NCI-H82 treated with DMSO at 0.1 percent for 48 hours (cell line): ENCODE data around the gene TJP3.

Source experiments
- DNase-seq: peaks from one replicate; lab custom pipeline; 2025; ENCODE audit not compliant: unreplicated experiment; lab: John Stamatoyannopoulos, UW

Gene TJP3

DNA sequence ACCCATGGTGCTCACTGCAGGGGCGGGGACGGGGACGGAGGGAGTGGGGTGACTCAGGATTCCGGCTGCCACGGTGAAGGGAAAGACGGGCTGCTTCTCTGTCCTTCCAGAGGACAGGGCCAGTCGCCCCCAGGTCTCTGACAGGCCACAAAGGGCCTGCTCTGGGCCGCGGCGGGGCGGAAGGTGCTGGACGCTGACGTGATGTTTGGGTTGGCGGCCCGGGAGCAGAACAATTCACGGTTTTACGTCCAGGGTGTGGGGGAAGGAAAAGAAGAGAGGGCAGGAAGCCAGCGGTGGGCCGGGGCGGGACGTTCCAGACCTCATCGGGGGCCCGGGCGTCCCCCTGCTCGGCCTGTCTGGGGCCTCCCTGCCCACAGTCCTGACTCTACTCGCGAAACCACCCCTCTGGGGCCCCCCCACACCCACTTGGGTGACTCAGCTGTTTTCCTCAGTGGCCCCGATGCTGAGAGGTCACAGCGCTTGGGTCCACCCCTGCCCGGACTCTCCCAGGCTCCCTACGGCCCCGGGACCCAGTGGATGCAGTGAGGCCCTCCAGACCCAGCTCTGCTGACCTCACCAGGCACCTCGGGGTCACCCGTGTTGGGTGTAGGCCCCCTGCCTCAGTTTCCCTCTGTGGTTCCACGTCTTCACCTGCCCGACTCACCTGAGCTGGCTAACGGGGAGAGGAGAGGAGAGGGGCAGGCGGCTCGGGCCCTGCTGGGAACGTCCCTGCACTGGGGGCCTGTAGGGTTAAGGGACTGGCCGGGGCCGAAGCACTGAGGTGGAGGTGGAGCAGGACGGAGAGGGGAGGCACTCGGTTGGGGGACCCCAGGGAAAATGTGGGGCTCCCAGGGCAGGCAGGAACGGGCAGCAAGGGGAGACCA is 37.1 kb upstream of the TJP3 start:
- no peak for DNase-seq

- DNase-seq = no peak
Measured at GRCh38 chr19:3671680-3672574, 36.3 kb upstream of the TJP3 start.

GRCh38 chr19:3672575-3672948 is 35.6 kb upstream of the TJP3 start:
- no peak for DNase-seq

DNA sequence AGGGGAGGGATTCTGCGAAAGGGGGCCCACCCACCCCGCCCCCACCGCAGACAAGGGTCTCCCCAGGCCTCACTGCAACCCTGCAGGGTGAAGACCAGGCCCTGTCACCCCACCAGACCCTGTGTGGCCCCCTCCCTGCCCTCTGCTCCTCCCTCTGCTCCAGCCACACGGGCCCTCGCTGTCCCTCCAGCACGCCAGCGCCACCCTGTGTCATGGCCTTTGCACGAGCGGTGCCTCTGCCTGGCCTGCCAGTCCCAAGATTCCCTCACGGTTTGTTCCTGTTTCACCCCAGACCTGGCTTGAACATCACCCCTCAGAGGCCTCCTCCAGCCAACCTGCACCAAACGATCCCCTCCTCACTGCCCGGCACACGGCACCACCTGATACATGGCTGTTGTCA is 35.2 kb upstream of the TJP3 start:
- DNase-seq = no peak

DNA sequence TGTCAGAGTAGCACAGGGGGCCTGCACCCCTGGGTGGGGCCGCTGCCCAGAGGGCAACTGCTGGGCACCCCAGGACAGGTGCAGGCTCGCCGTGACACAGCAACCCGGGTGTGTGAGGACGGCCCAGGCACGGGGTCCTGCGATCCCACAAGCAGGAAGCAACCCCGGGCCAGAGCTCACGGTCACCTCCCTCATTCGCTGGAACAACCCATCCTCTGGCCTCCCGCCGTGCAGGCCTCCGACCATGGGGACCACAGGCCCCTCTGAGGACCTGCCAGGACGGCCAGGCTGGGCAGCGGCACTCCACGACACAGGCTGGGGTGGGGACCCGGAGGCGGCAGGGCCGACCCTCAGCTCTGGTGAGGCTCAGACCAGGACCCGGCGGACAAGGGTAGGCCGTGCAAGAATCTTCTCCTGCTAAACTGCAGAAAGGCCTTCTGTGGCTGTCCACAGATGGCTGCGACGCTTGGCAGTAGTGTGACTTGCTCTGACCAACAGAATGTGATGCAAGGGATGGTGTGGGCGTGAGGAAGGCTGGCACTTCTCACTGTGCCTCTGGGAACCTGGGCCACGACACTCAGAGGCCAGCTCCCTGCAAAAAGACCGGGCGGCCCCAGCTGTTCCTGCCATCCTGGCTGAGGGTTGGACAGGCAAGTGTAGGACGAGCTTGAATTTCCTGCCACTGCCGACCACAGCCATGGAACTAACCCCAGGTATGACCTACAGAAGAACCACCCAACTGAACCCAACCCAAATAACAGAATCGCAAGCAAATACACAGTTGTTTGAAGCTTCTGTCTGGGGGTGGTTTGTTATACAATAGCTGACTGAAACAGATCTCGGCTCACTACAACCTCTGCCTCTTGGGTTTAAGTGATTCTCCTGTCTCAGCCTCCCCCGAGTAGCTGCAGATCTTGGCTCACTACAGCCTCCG is 34.4 kb upstream of the TJP3 start:
- no peak for DNase-seq

- DNase-seq = no peak
Measured at GRCh38 chr19:3674784-3675543, 33.2 kb upstream of the TJP3 start.

DNA sequence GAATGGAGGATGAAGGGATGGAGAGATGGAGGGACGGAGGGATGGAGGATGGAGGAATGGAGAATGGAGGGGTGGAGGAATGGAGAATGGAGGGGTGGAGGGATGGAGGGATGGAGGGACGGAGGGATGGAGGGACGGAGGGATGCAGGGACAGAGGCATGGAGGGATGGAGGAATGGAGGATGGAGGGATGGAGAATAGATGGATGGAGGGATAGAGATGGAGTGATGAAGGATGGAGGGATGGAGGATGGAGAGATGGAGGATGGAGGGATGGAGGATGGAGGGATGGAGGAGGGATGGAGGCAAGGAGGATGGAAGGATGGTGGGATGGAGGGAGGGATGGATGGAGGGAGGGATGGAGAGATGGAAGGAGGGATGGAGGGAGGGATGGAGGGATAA is 30.0 kb upstream of the TJP3 start:
- DNase-seq = no peak

DNA sequence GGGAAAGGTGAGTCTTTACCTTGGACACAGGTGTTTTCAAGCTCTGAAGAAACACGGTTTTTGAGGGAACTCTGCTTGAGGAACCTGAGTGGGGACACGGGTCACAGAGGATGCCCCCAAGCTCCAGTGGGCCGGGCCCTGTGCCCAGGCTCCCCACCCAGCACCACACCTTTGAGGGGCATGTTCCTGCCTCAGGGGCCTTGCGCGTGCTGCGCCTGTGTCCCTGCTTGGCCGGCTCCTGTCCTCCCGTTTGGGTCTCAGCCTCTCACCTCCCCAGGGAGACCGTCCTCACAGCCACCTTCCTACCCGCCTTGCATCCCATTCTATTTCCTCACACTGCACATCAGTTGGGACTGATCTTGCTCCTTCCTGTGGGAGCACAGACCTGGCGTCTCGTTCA is 29.0 kb upstream of the TJP3 start:
- DNase-seq = no peak

DNA sequence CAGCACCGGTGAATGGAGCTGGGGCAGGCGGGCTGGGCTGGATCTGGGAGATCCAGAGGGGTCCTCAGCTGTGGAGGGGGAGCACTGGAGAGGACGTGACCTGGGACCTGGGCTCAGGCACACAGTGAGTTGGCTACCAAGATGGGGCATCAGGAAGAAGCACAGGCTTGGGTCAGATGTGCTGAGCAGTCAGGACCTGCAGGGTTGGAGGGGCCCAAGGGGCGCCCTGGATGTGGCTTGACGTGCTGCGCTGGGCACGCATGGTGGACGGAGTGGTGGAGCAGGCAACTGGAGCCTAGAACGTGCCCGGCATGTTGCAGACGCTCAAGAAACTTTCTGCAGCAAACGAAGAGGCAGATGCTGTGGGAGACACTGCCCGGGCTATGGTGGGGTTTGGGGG is 28.6 kb upstream of the TJP3 start:
- no peak for DNase-seq

DNA sequence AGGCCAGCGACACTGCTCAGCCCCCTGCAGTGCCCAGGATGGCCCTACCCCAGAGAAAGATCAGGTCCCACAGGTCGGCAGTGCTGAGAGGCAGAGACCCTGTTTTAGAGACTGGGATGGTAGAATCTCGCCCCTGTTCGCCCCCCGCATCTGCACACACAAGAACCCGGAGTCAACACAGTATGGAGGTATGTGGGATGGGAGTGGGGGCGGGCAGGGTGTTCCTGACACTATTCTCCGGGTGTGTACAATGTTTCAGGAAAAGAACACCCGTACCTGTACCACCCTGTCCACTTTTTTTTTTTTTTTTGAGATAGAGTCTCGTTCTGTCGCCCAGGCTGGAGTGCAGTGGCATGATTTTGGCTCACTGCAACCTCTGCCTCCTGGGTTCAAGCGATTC is 27.2 kb upstream of the TJP3 start:
- DNase-seq = no peak

DNA sequence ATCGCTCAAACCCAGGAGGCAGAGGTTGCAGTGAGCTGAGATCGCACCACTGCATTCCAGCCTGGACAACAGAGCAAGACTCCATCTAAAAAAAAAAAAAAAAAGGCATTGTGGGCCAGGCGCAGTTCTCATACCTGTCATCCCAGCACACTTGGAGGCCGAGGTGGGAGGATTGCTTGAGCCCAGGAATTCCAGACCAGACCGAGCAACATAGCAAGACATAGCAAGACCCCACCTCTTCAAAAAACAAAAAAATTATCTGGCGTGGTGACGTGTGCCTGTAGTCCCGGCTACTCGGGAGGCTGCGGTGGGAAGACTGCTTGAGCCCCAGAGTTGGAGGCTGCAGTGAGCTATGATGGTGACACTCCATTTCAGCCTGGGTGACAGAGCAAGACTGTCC is 25.9 kb upstream of the TJP3 start:
- DNase-seq = no peak

GRCh38 chr19:3682741-3683404 is 25.3 kb upstream of the TJP3 start:
- no peak for DNase-seq

DNA sequence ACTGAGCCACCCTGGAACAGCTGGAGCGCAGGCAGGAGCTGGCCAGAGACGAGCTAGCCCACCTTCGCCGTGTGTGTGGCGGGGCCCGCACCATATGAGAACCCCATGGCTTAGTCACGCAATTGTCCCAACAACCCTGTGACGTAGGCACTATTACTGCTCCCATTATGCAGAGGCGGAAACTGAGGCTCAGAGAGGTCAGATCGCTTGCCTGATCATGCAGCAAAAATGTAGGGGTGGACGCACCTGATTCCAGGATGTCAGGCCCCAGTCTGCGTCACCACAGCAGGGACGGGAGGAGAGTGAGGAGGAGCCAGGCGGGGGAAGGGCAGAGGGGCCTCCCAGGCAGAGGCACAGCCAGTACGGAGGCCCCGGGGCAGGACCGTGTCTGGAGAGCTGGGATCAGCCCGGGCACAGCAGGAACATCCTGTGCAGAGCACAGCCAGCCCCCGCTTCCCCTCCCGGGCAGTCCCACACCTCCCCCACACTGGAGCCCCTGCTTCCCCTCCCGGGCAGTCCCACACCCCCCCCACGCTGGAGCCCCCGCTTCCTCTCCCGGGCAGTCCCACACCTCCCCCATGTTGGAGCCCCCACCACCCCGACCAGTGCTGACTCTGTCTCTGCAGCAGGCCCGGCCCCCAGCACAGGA is 24.7 kb upstream of the TJP3 start:
- no peak for DNase-seq

- no peak for DNase-seq
Measured at GRCh38 chr19:3684054-3684816, 23.9 kb upstream of the TJP3 start.

GRCh38 chr19:3684817-3685410 is 23.3 kb upstream of the TJP3 start:
- DNase-seq = no peak

- DNase-seq = no peak
Measured at GRCh38 chr19:3687393-3687773, 20.8 kb upstream of the TJP3 start.

DNA sequence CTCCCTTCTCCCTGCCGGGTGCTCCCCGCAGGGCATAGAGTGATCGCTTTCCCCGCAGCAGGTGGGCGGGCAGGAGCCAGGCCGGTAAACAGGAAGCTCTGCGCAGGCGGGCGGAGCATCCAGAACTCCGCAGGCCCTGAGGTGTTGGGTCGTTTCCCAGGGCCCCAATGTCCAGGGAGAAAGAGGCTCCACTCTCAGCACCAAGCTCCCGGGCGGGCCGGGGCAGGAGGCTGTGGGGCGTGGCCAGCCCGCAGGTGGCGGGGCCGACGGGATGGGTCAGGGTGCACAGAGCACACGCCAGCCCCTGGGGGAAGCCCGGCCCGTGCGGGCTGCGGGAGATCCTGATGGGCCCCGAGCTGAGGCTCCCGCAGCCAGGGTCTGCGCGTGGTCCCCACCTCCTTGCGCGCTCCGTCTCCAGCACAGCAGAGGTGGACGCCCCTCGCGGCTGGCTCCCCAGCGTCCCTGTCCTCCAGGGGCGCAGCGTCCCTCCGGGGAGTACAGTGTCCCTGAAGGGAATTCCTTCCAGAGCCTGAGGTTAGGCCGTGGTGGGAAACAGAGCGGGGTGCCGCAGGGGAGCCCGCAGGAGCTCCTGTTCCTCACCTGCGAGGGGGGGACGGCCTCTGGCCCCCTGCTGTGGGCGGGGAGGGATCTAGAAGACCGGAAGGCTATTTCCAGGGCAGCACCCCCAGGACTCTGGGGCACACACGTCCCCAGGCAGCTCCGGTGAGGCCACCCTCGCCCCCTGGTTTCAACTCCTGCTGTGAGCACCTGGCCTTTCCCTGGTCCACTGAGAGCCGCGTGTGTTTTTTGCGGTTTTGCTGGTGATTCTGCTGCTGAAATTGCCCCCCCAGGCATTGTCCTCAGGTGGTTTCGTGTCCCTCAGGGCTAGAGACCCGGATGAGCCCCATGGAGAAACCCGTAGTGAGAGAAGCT is 20.1 kb upstream of the TJP3 start:
- DNase-seq = no peak
